ENCODE results near the gene PRPF40A.

Gene PRPF40A

GRCh38 chr2:152648336-152648735 lies 68.9 kb downstream of the PRPF40A start:
- ChIA-PET CTCF (interaction anchor here (0.9 to 6.3 kb wide), 4 partner anchors 9 to 611 kb away, joined by 3 to 34 read pairs (median 4); no protein-coding TSS in a partner anchor), POLR2A (interaction anchor here (1.6 kb wide), 1 partner anchor 68 kb away, joined by 3 read pairs; no protein-coding TSS in a partner anchor)
- TF ChIP-seq ZNF521 (tag by site-specific recombination; IDR thresholded peaks at IDR 0.05): no peak
- no peak for TF ChIP-seq HIC1 (tag by site-specific recombination; IDR thresholded peaks at IDR 0.05)
- no peak for TF ChIP-seq ZNF214 (tag by site-specific recombination; IDR thresholded peaks at IDR 0.05; ENCODE audit: borderline replicate concordance)
- Histone ChIP-seq H3K4me1 (ENCODE audit: control insufficient read depth, insufficient read depth, low read length) (no peaks in the 10 kb centered on the region), H3K4me3 (ENCODE audit: low read depth, low read length) (no peak overlapping the region), H3K9me3 (ENCODE audit: control insufficient read depth, insufficient read depth, low read depth, low read length) (no peaks in the 10 kb centered on the region), H3K36me3 (ENCODE audit: control insufficient read depth in 2 of 2, insufficient read depth in 1 of 2, low read length in 2 of 2) (peaks cover 11 to 78% of the 10 kb centered on the region in 2 experiments), H3K27ac (ENCODE audit: extremely low read depth, low read depth, low read length) (no peak overlapping the region)

- TF ChIP-seq ZNF354C (tag by site-specific recombination; IDR thresholded peaks at IDR 0.05; ENCODE audit: borderline replicate concordance, low read depth) (no peak), ZNF335 (tag by site-specific recombination; conservative IDR thresholded peaks at IDR 0.05) (no peak), ZNF626 (tag by site-specific recombination; IDR thresholded peaks at IDR 0.05) (no peak), SALL2 (tag by site-specific recombination; IDR thresholded peaks at IDR 0.05; ENCODE audit: borderline replicate concordance) (no peak), SCRT2 (tag by site-specific recombination; IDR thresholded peaks at IDR 0.05) (no peak), GFI1B (tag by site-specific recombination; IDR thresholded peaks at IDR 0.05) (no peak)
- TF ChIP-seq, protein P1, sequence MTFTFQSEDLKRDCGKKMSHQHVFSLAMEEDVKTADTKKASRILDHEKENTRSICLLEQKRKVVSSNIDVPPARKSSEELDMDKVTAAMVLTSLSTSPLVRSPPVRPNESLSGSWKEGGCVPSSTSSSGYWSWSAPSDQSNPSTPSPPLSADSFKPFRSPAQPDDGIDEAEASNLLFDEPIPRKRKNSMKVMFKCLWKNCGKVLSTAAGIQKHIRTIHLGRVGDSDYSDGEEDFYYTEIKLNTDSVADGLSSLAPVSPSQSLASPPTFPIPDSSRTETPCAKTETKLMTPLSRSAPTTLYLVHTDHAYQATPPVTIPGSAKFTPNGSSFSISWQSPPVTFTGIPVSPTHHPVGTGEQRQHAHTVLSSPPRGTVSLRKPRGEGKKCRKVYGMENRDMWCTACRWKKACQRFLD (tag by site-specific recombination; IDR thresholded peaks at IDR 0.05): no peak
- ChIA-PET CTCF (interaction anchor here (1.0 to 6.3 kb wide), 2 partner anchors 13 to 458 kb away, joined by 3 to 34 read pairs; no protein-coding TSS in a partner anchor), POLR2A (interaction anchor here (1.6 kb wide), 1 partner anchor 69 kb away, joined by 3 read pairs; no protein-coding TSS in a partner anchor)
- Histone ChIP-seq H3K27ac (ENCODE audit: extremely low read depth, low read depth, low read length) (no peak overlapping the region), H3K9me3 (ENCODE audit: control insufficient read depth, insufficient read depth, low read depth, low read length) (no peaks in the 10 kb centered on the region), H3K36me3 (ENCODE audit: control insufficient read depth in 2 of 2, insufficient read depth in 1 of 2, low read length in 2 of 2) (peaks cover 9 to 76% of the 10 kb centered on the region in 2 experiments), H3K4me3 (ENCODE audit: low read depth, low read length) (no peak overlapping the region), H3K4me1 (ENCODE audit: control insufficient read depth, insufficient read depth, low read length) (no peaks in the 10 kb centered on the region)
Measured at GRCh38 chr2:152647552-152647951, 69.7 kb downstream of the PRPF40A start.

GRCh38 chr2:152646775-152647174 lies 70.5 kb downstream of the PRPF40A start:
- Histone ChIP-seq H3K4me1 (ENCODE audit: control insufficient read depth, insufficient read depth, low read length) (no peaks in the 10 kb centered on the region), H3K9me3 (ENCODE audit: control insufficient read depth, insufficient read depth, low read depth, low read length) (no peaks in the 10 kb centered on the region), H3K27ac (ENCODE audit: extremely low read depth, low read depth, low read length) (no peak overlapping the region), H3K4me3 (ENCODE audit: low read depth, low read length) (no peak overlapping the region), H3K36me3 (ENCODE audit: control insufficient read depth in 2 of 2, insufficient read depth in 1 of 2, low read length in 2 of 2) (peaks cover 6 to 74% of the 10 kb centered on the region in 2 experiments; a peak in 2 of 3 replicates)
- ChIA-PET POLR2A (no interaction called here), CTCF (interaction anchor here (0.7 to 6.3 kb wide), 2 partner anchors 12 to 313 kb away, joined by 3 to 34 read pairs; no protein-coding TSS in a partner anchor)
- no peak for TF ChIP-seq PRDM2 (tag by site-specific recombination; IDR thresholded peaks at IDR 0.05; ENCODE audit: borderline replicate concordance)
- TF ChIP-seq, protein P2, sequence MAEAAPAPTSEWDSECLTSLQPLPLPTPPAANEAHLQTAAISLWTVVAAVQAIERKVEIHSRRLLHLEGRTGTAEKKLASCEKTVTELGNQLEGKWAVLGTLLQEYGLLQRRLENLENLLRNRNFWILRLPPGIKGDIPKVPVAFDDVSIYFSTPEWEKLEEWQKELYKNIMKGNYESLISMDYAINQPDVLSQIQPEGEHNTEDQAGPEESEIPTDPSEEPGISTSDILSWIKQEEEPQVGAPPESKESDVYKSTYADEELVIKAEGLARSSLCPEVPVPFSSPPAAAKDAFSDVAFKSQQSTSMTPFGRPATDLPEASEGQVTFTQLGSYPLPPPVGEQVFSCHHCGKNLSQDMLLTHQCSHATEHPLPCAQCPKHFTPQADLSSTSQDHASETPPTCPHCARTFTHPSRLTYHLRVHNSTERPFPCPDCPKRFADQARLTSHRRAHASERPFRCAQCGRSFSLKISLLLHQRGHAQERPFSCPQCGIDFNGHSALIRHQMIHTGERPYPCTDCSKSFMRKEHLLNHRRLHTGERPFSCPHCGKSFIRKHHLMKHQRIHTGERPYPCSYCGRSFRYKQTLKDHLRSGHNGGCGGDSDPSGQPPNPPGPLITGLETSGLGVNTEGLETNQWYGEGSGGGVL (tag by site-specific recombination; IDR thresholded peaks at IDR 0.05): no peak
- no peak for TF ChIP-seq ZNF335 (tag by site-specific recombination; conservative IDR thresholded peaks at IDR 0.05)
- no peak for TF ChIP-seq ZNF549 (tag by site-specific recombination; IDR thresholded peaks at IDR 0.05)
- TF ChIP-seq KLF16 (tag by site-specific recombination; IDR thresholded peaks at IDR 0.05): no peak
- no peak for TF ChIP-seq ZNF302 (tag by site-specific recombination; IDR thresholded peaks at IDR 0.05; ENCODE audit: low read depth)
- TF ChIP-seq SCRT2 (tag by site-specific recombination; IDR thresholded peaks at IDR 0.05): no peak
- no peak for TF ChIP-seq ZEB2 (tag by site-specific recombination; IDR thresholded peaks at IDR 0.05)
